Breast epithelium (tissue), 3 donors: ENCODE measurements around the gene RERE.

ENCODE experiments used
- POLR2A ChIP-seq: fragments of 450-650 bp; IDR thresholded peaks from one replicate; pipeline ENCODE4 v1.6.1; 2016; ENCODE audit warnings: antibody characterized with exemption, mild to moderate bottlenecking, moderate library complexity
- POLR2AphosphoS5 ChIP-seq, 3 donors: sonication (generic); formaldehyde crosslinking; IDR thresholded peaks; one replicate each; pipeline ENCODE4 v1.6.1; 2017; ENCODE audit warnings: antibody characterized with exemption in 3 of 3
- TF ChIP-seq, protein P1 (sequence below), 3 donors: fragments of 450-650 bp; IDR thresholded peaks; one replicate each; pipeline ENCODE4 v1.5.1; 2016 to 2017; ENCODE audit warnings: antibody characterized with exemption in 3 of 3, mild to moderate bottlenecking in 3 of 3, moderate library complexity in 3 of 3

DNA sequence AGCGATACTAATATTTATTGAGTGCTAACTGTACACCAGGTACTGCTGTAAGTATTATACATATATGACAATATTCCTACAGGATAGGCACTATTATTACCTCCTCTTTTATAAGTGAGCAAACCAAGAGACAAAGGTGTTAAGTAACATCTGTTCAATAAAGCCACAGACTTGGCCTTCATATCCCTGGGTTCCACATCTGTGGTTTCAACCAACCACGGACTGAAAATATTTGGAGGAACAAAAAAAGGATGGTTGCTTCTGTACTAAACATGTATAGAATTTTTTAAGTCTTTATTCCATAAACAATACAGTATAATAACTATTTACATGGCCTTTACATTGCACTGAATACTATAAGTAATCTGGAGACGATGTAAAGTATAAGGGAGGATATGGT, 95.1 kb downstream of the RERE start:
- TF ChIP-seq, protein P1, sequence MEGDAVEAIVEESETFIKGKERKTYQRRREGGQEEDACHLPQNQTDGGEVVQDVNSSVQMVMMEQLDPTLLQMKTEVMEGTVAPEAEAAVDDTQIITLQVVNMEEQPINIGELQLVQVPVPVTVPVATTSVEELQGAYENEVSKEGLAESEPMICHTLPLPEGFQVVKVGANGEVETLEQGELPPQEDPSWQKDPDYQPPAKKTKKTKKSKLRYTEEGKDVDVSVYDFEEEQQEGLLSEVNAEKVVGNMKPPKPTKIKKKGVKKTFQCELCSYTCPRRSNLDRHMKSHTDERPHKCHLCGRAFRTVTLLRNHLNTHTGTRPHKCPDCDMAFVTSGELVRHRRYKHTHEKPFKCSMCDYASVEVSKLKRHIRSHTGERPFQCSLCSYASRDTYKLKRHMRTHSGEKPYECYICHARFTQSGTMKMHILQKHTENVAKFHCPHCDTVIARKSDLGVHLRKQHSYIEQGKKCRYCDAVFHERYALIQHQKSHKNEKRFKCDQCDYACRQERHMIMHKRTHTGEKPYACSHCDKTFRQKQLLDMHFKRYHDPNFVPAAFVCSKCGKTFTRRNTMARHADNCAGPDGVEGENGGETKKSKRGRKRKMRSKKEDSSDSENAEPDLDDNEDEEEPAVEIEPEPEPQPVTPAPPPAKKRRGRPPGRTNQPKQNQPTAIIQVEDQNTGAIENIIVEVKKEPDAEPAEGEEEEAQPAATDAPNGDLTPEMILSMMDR (IDR thresholded peaks at IDR 0.05) = no peak
- TF ChIP-seq POLR2AphosphoS5 (IDR thresholded peaks at IDR 0.05) = no peak
- no peak for TF ChIP-seq POLR2A
